Astrocyte of the spinal cord (primary cell): ENCODE data around the gene TRIM50.
A peak's percentile ranks its signal among the peaks of the same experiment; 100 is the strongest.
"Not testable (repeated sequence)": the region's sequence is repeated elsewhere in the genome, so short reads cannot be mapped to it uniquely, and the experiment has no call there.

Source experiments
- DNase-seq: peaks from one replicate; pipeline ENCODE4 v3.0.0; 2011; ENCODE audit warnings: low read depth, low spot score
- H3K4me3 ChIP-seq: 2 replicates; pipeline ENCODE4 v1.5.1; 2011; ENCODE audit warnings: low read depth, mild to moderate bottlenecking, low read length, moderate library complexity
- CTCF ChIP-seq: IDR thresholded peaks from 2 replicates; pipeline ENCODE4 v1.5.1; 2012; ENCODE audit warnings: low read depth, mild to moderate bottlenecking, low read length, inconsistent platforms
- in situ Hi-C: cut with HindIII; loops from 2 replicates; pipeline ENCODE4 v1.10.0; 2017; ENCODE audit warnings: low sequenced_read_pairs

Gene TRIM50

DNA sequence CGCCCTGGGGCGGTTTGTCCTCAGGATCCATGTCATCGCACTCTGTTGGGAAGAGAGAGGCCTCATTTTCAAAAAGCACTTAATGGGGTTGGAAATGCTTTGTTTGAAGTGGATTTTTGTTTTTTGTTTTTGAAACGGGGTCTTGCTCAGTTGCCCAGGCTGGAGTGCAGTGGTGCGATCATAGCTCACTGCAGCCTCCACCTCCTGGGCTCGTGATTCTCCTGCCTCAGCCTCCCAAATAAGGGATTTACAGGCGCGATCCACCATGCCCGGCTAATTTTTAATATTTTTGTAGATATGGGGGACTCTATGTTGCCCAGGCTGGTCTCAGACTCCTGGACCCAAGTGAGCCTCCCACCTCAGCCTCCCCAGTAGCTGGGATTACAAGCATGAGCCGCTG lies 814 bp upstream of the TRIM50 start:
- no peak for DNase-seq
- no peak overlapping the region for H3K4me3 ChIP-seq
- TF ChIP-seq CTCF = no peak
- in situ Hi-C loops = no loop called here

- H3K4me3 ChIP-seq, in situ Hi-C loops, DNase-seq: not testable (repeated sequence)
These were observed 433 bp downstream of the TRIM50 start for GRCh38 chr7:73327449-73327848.

DNA sequence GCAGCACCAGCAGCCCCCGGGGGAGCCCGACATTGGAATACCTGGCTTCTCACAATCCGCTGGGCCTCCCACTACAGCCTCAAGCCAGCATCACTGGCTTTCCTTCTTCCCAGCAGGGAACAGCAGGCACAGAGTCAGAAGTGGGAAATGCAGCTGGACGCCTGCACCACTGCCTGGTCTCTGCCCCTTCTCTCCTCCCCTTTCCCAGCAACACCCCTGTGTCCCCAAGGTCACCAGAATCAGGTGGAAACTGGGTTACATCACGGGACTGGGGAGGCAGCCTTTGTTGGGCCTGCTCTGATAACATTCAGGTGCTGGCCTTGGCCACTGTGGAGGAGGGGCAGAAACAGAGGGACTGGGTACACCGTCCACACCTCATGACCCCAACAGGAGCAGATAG lies 2.5 kb downstream of the TRIM50 start:
- in situ Hi-C loops, H3K4me3 ChIP-seq, DNase-seq: not testable (repeated sequence)

GRCh38 chr7:73324081-73324845 lies 3.6 kb downstream of the TRIM50 start:
- H3K4me3 ChIP-seq, in situ Hi-C loops: not testable (repeated sequence)
- peak; percentile 71 for TF ChIP-seq CTCF
- peak; percentile 40 for DNase-seq

DNA sequence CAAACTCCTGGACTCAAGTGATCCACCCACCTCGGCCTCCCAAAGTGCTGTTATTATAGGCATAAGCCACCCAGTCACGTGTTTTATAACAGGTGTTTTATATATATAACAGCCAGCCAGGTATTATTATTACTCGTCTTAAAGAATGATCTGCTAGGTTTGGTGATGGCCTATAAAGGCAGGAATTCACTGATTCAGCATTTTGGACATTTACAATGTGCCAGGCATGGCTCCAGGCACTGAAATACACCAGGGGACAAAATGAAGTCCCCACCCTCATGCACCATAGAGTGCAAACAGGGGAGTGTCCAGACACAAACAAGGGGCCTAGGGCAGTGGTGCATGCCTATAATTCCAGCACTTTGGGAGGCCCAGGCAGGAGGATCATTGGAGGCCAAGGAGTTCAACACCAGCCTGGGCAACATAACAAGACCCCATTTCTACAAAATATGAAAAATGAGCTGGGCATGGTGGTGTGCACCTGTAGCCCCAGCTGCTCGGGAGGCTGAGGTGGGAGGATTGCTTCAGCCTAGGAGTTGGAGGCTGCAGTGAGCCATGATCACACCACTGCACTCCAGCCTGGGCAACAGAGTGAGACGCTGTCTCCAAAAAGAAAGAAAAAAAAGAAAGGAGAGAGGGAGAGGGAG lies 4.3 kb downstream of the TRIM50 start:
- in situ Hi-C loops, H3K4me3 ChIP-seq, DNase-seq: not testable (repeated sequence)

DNA sequence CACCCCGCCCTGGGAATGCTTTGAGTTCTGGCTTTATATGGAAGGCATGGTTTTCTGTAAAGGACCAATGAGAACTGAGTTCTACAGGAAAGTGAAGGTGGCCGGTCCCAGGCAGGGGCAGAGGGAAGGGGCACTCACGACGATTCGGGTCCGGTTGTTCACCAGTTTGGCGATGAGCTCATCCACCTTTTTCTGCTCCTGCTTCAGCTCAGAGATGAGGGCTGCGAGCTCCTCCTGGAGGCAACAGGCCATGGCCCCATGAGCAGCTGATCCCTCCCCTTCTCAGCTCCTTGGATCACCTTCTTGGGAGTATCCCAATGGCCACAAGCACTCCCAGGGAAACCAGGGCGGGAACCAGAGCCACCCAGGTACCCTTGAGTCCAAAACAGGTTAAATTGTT lies 7.9 kb downstream of the TRIM50 start:
- H3K4me3 ChIP-seq, in situ Hi-C loops, DNase-seq: not testable (repeated sequence)

DNA sequence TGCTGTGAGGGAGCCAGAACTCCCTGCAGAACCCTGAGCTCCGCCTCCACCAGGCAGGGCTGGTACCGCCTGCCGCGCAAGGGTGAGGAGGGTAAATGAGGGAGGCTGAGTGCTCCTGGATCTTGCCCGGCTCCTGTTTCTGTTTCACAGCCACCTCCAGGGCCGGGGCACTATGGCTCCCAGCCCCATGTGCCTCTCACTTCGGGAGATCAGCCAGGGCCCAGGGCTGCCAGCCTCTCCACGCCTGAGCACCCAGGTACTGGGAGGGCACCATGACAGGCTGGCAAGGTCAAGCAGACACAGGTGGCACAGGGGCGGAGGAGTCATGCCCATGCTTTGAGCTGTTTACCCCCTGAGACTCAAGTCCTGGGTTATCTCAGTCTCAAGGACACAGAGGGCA lies 8.3 kb downstream of the TRIM50 start:
- in situ Hi-C loops, DNase-seq, H3K4me3 ChIP-seq: not testable (repeated sequence)

DNA sequence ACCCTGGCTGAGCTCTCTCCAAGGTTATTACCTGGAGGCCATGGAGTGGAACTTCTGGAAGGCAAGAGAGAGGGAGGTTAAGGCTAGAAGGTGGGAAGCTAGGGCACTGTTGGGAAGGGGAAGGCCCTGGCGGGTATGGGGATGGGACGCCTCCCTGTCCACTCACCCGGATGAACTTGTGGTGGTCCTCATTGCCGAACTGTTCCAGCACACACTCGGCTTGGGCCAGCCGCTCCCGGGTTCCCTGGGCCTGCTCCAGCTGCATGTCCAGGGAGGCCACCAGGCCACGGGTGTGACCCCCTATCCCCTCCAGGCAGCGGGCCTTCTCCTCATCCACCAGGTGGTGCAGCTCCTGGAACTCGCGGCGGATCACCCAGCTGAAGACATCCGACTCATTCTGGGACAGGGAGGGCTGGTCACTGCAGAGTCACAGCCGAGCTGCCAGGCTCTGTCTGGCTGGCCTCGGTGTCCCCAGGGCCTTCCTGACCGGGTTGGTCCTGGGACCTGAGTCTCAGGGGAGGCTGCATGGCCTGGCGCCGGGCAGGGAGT lies 9.2 kb downstream of the TRIM50 start:
- H3K4me3 ChIP-seq, DNase-seq, in situ Hi-C loops: not testable (repeated sequence)

GRCh38 chr7:73316521-73316920 lies 11.4 kb downstream of the TRIM50 start:
- in situ Hi-C loops = no loop called here
- TF ChIP-seq CTCF = no peak
- no peak overlapping the region for H3K4me3 ChIP-seq
- DNase-seq = no peak
